C4-2B (cell line): ENCODE data around the gene MED13L.

Source experiments
- ZFX ChIP-seq: fragments of 450-650 bp; IDR thresholded peaks from 2 replicates; pipeline ENCODE4 v1.6.1; 2017
- TF ChIP-seq, protein P1 (sequence below): fragments of 450-650 bp; conservative IDR thresholded peaks from 2 replicates; pipeline ENCODE4 v1.5.1; 2017; ENCODE audit warnings: mild to moderate bottlenecking

DNA sequence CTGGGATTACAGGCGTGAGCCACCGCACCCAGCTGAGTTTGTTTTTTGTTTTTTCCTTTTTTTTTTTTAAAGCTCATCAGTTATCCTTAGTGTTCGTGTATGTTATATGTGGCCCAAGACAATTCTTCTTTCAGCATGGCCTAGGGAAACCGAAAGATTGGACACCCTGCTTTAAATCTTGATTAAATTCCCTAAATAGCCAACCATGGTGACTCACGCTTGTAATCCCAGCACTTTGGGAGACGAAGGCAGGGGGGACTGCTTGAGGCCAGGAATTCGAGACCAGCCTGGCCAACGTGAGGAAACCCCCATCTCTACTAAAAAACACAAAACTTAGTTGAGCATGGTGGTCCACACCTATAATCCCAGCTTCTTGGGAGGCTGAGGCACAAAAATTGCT is 131.1 kb downstream of the MED13L start:
- TF ChIP-seq, protein P1, sequence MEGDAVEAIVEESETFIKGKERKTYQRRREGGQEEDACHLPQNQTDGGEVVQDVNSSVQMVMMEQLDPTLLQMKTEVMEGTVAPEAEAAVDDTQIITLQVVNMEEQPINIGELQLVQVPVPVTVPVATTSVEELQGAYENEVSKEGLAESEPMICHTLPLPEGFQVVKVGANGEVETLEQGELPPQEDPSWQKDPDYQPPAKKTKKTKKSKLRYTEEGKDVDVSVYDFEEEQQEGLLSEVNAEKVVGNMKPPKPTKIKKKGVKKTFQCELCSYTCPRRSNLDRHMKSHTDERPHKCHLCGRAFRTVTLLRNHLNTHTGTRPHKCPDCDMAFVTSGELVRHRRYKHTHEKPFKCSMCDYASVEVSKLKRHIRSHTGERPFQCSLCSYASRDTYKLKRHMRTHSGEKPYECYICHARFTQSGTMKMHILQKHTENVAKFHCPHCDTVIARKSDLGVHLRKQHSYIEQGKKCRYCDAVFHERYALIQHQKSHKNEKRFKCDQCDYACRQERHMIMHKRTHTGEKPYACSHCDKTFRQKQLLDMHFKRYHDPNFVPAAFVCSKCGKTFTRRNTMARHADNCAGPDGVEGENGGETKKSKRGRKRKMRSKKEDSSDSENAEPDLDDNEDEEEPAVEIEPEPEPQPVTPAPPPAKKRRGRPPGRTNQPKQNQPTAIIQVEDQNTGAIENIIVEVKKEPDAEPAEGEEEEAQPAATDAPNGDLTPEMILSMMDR = no peak
- TF ChIP-seq ZFX = no peak
